Amniotic stem cell (primary cell): Measurements from ENCODE around the gene NABP1.

ENCODE experiments used
- DNase-seq: peaks from one replicate; lab custom pipeline; 2025; lab: John Stamatoyannopoulos, UW

The NABP1 gene

DNA sequence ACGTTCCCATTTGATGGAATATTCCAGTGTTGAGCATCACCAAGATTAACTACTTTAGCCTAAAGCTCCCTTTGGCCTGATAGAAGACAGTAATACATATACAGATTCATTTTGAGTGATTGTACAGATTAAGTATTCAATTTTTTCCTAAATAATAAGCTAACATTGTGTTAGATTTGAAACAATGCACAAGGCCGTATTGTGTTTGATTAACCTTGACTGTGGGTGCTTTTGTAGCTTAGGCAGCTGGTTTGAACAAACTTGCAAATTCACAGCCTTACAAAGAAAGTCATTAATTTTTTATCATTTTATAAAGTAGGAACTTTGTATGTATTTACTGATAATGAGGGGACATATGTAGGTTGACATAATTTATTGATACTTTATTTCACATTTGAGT lies 29.6 kb downstream of the NABP1 start:
- no peak for DNase-seq

GRCh38 chr2:191710411-191710900 lies 32.5 kb downstream of the NABP1 start:
- no peak for DNase-seq

GRCh38 chr2:191711621-191712020 lies 33.7 kb downstream of the NABP1 start:
- DNase-seq, result no peak

DNA sequence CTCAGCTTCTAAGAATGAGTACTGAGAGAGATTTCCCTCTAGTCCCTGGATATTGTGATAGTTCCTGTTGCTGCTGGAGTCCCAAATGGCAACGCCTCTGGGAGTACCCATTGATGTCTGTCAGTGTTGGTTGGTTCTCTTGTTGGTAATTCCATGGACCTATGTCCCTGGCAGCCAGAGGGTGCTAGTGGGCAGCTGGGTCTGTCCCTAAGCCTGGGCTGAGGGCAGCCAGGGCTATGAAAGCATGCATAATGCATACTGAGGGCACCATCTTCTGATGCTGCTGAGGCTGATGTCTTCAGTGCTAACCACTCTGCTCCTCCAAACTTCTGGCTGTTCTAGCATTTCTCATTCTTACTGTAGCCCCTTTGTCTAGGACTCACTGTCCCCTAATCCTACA lies 35.9 kb downstream of the NABP1 start:
- no peak for DNase-seq

GRCh38 chr2:191714925-191715324 lies 37.0 kb downstream of the NABP1 start:
- no peak for DNase-seq

- no peak for DNase-seq
These were observed 37.5 kb downstream of the NABP1 start for GRCh38 chr2:191715471-191715870.

DNA sequence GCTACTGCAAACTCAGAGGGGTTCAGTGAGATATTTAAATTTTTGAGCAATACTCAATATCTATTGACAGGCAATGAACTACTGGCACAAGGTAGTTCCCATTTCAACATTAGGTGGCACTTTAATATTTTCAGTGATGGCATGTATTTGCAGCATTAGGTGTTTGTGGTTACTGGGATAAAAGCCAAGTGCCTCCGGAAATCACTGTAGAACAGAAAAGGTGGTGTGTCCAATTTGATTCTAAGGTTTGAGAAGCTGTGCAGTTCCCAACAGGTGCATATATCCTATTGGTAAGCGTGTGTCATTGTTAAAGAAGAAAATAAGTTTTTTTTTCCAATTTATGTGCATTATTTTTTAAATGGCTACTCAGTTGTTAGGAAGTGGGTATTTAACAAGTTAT lies 41.3 kb downstream of the NABP1 start:
- no peak for DNase-seq

GRCh38 chr2:191719938-191720337 lies 42.0 kb downstream of the NABP1 start:
- DNase-seq, result no peak

- DNase-seq, result no peak
These were observed 43.4 kb downstream of the NABP1 start for GRCh38 chr2:191721331-191721730.

- no peak for DNase-seq
These were observed 46.1 kb downstream of the NABP1 start for GRCh38 chr2:191724015-191724414.

GRCh38 chr2:191728750-191729624 lies 51.1 kb downstream of the NABP1 start:
- no peak for DNase-seq

DNA sequence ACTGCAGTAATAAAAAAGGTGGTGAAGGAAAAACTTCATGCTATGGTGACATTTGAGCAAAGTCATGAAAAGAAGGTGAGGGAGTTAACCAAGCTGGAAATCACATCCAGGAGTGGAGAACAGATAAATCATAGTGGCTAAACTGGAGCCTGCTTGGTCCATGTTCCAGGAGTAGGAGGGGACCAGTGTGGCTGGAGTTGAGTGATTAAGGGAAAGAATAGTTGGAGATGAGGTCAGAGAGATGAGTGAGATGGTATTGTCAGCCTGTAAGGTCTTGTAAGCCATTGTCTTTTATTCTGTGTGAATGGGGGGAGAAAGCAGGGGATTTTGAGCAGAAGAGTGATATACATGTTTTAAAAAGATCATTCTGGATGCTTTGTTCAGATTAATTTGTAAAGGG lies 52.3 kb downstream of the NABP1 start:
- DNase-seq, result no peak
